Measurements from ENCODE around the gene RAB4A. TPM values are rescaled to one million over a fixed set of nuclear protein-coding genes. Genes with fewer than 3 reads are reported as not detected.

Gene RAB4A
- total and polyA plus RNA-seq, 2 of the 8 experiments (the other 6 are each of a cell fraction or from before 2014, with no cell fraction given) = 13.3 to 68.8 TPM

DNA sequence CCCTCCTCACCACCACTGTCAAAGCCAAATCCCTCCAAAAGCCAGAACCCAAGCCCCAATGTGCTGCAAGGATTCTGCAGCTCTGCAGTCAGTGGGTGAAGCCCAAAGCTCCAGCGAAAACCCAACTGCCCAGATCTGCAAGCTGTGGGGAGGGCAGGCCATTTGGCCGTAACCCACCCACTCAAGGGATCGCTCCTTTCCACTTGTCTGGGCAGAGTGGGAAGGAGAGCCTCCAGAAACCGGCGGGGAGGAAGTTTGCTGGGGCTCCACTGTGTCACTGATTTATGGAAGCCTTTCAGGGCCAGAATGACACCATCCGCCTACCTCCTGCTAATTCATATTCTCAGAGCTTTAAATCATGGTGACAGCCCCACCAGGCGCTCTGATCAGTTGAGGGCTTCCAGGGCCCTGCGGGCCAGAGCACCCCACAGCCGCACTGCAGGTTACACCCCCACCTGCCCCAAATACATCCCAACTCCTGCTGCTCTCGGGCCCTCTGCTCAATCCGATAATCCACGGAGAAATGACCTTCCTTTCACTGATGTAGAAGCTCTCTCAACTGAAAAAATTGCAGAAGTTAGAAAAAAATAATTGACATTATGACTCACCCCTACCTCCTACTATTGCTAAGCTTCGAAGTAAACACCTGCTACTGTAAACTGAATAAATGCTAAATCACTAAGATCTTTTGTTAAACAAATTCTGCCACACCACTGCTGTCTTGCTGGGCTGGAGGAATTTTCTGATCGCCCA lies 40.6 kb upstream of the RAB4A start:
- H4K91ac ChIP-seq (replicated peaks; ENCODE audit: insufficient read length, low read length) = peak overlapping the region; percentile 75
- H2BK15ac ChIP-seq (ENCODE audit: low read length) = peak overlapping the region; percentile 85; the same call in 1 of the 2 replicates
- WGBS, 2 experiments (ENCODE audit: extremely low coverage in 1 of 2, insufficient coverage in 1 of 2, insufficient read length in 1 of 2, insufficient replicate concordance in 2 of 2, low coverage in 1 of 2, low lambda C conversion rate in 2 of 2, missing lambda C conversion rate in 1 of 2) = 13% methylated on average over 10 of the region's 14 CpGs; no CpG with 5 or more reads in 1 of the 2 experiments
- peak overlapping the region in 2 of 4 experiments; percentile 26 to 41; a peak in 1 of 7 replicates for H3K9ac ChIP-seq (replicated peaks in 1 of 4; ENCODE audit: extremely low read depth in 1 of 4, low read depth in 3 of 4, low read length in 3 of 4)
- H2BK5ac ChIP-seq (ENCODE audit: low read depth, low read length) = peak overlapping the region; percentile 94
- peaks cover 24 to 49% (median 34%) of the 10 kb centered on the region in 4 experiments for H3K4me1 ChIP-seq (replicated peaks in 1 of 4; ENCODE audit: control insufficient read depth in 3 of 4, insufficient read depth in 4 of 4, low read length in 3 of 4)
- peak overlapping the region; percentile 96 for H2BK20ac ChIP-seq (ENCODE audit: low read length)
- no peak overlapping the region for H3K14ac ChIP-seq (ENCODE audit: insufficient read length)
- no peaks in the 10 kb centered on the region for H3K9me3 ChIP-seq (ENCODE audit: insufficient read depth in 2 of 2, low read depth in 1 of 2, low read length in 1 of 2)
- no peaks in the 10 kb centered on the region for H3K36me3 ChIP-seq (ENCODE audit: control insufficient read depth in 2 of 4, insufficient read depth in 4 of 4, low read length in 3 of 4)
- peak overlapping the region; percentile 96 for H2AK5ac ChIP-seq (ENCODE audit: low read depth, low read length)
- H4K8ac ChIP-seq (ENCODE audit: extremely low read depth, insufficient read depth, low read length) = 0 out of 2 replicates have a peak overlapping the region, but pooled peaks have one; percentile 47
- H3K4me2 ChIP-seq (ENCODE audit: insufficient read depth in 1 of 2, low read depth in 2 of 2, low read length in 2 of 2) = peak overlapping the region; percentile 59 to 67
- CTCF ChIA-PET (ENCODE audit: partially characterized antibody) = interaction anchor here (0.6 to 5.7 kb wide), 12 partner anchors 14 to 565 kb away, joined by 3 to 43 read pairs (median 4); no protein-coding TSS in a partner anchor
- no peak overlapping the region for H2AFZ ChIP-seq (ENCODE audit: low read length)
- H3K56ac ChIP-seq (replicated peaks; ENCODE audit: insufficient read length, low read depth, low read length) = peak overlapping the region; percentile 66
- H2BK12ac ChIP-seq (ENCODE audit: low read depth, low read length) = peak overlapping the region; percentile 80
- H3K4me3 ChIP-seq (ENCODE audit: extremely low read depth in 1 of 4, insufficient read depth in 2 of 4, low read depth in 3 of 4, low read length in 4 of 4) = peak overlapping the region in 3 of 4 experiments; percentile 19 to 33 (median 32); a peak in 5 of 8 replicates
- H3K27me3 ChIP-seq (replicated peaks in 1 of 4; ENCODE audit: control insufficient read depth in 3 of 4, extremely low read depth in 1 of 4, insufficient read depth in 3 of 4, low read length in 3 of 4) = no peaks in the 10 kb centered on the region
- H3K18ac ChIP-seq (ENCODE audit: extremely low read depth, low read length) = peak overlapping the region; percentile 63
- H3K23ac ChIP-seq (ENCODE audit: insufficient read length) = no peak overlapping the region
- POLR2A ChIA-PET (ENCODE audit: partially characterized antibody) = interaction anchor here (1.1 to 1.9 kb wide), 4 partner anchors 13 to 136 kb away, joined by 3 to 8 read pairs (median 5); no protein-coding TSS in a partner anchor
- peak; percentile 24 for FAIRE-seq
- H3K27ac ChIP-seq (ENCODE audit: low read depth, low read length) = peak overlapping the region; percentile 70
- no peaks in the 10 kb centered on the region for H3K23me2 ChIP-seq (ENCODE audit: low read depth, low read length)
- H4K20me1 ChIP-seq (replicated peaks in 1 of 2; ENCODE audit: control insufficient read depth in 1 of 2, insufficient read depth in 2 of 2, low read length in 2 of 2) = no peaks in the 10 kb centered on the region
- H3K4ac ChIP-seq (replicated peaks; ENCODE audit: insufficient read length, low read depth, low read length) = no peak overlapping the region
- peak overlapping the region; percentile 81 for H2BK120ac ChIP-seq (replicated peaks; ENCODE audit: low read depth, low read length)
- H3K79me2 ChIP-seq (ENCODE audit: control insufficient read depth in 1 of 2, insufficient read depth in 2 of 2, low read length in 2 of 2) = no peaks in the 10 kb centered on the region
- DNase-seq (ENCODE audit: low read depth in 1 of 2, low spot score in 2 of 2) = peak in 1 of 2 experiments; percentile 52
- H4K5ac ChIP-seq (ENCODE audit: insufficient read length, low read depth, low read length) = peak overlapping the region; percentile 5
- H3K79me1 ChIP-seq (ENCODE audit: low read depth, low read length) = no peaks in the 10 kb centered on the region
- no peak for TF ChIP-seq POU5F1 (IDR thresholded peaks at IDR 0.05; ENCODE audit: low read depth, low read length)
- no peak for TF ChIP-seq RXRA (IDR thresholded peaks at IDR 0.05; ENCODE audit: insufficient read depth, low read depth, low read length)
- TF ChIP-seq, protein P1, sequence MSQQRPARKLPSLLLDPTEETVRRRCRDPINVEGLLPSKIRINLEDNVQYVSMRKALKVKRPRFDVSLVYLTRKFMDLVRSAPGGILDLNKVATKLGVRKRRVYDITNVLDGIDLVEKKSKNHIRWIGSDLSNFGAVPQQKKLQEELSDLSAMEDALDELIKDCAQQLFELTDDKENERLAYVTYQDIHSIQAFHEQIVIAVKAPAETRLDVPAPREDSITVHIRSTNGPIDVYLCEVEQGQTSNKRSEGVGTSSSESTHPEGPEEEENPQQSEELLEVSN (IDR thresholded peaks at IDR 0.05) = no peak; the same call in none of the 2 replicates
- peak; percentile 85 for TF ChIP-seq JUND (IDR thresholded peaks at IDR 0.05; ENCODE audit: low read length)
- TF ChIP-seq, protein P2, sequence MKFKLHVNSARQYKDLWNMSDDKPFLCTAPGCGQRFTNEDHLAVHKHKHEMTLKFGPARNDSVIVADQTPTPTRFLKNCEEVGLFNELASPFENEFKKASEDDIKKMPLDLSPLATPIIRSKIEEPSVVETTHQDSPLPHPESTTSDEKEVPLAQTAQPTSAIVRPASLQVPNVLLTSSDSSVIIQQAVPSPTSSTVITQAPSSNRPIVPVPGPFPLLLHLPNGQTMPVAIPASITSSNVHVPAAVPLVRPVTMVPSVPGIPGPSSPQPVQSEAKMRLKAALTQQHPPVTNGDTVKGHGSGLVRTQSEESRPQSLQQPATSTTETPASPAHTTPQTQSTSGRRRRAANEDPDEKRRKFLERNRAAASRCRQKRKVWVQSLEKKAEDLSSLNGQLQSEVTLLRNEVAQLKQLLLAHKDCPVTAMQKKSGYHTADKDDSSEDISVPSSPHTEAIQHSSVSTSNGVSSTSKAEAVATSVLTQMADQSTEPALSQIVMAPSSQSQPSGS (IDR thresholded peaks at IDR 0.05; ENCODE audit: low read length) = no peak
- TF ChIP-seq, protein P3, sequence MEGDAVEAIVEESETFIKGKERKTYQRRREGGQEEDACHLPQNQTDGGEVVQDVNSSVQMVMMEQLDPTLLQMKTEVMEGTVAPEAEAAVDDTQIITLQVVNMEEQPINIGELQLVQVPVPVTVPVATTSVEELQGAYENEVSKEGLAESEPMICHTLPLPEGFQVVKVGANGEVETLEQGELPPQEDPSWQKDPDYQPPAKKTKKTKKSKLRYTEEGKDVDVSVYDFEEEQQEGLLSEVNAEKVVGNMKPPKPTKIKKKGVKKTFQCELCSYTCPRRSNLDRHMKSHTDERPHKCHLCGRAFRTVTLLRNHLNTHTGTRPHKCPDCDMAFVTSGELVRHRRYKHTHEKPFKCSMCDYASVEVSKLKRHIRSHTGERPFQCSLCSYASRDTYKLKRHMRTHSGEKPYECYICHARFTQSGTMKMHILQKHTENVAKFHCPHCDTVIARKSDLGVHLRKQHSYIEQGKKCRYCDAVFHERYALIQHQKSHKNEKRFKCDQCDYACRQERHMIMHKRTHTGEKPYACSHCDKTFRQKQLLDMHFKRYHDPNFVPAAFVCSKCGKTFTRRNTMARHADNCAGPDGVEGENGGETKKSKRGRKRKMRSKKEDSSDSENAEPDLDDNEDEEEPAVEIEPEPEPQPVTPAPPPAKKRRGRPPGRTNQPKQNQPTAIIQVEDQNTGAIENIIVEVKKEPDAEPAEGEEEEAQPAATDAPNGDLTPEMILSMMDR (IDR thresholded peaks at IDR 0.05; ENCODE audit: control extremely low read depth in 1 of 3, insufficient read depth in 1 of 3, low read depth in 1 of 3, low read length in 3 of 3) = no peak
